ENCODE measurements around the gene PCYT2.

PCYT2 gene

DNA sequence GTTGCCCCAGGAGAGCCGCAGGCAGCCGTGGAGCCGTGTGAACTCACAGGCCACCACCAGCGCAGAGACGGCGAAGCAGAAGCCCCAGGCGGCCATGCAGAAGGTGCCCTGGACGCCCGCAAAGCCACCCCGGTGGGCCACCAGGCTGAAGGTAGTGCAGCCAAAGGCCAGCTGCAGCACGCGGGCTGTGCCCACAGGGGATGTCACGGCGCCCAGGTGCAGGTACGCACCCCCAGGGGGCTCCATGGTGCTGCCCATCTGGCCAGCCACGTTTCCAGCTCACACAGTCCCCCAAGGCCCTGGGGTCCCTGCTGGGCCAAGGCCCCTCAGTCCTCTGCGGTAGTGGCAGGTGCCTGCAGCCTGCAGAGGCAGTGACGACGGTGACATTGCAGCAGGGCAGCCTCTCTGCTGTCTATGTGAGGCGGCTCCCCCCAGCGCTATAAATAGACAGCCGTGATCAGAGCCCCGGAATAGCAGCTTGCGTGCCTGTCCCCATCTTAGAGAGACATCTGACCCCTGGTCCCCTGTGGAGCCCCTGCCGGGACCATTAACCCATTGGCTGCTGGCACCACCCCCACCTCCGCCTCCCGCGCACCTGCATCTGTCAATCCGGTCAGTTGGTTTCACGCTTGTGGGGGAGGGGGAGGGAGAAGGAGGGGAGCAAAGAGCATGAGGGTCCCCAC, 30.4 kb upstream of the PCYT2 start:
- Histone ChIP-seq H3K4me3 (replicated peaks; ENCODE audit: insufficient read depth, low read length) (no peak overlapping the region), H3K27ac (replicated peaks) (no peak overlapping the region), H3K27me3 (ENCODE audit: insufficient read depth, poor library complexity, severe bottlenecking) (peaks cover 4% of the 10 kb centered on the region)
- no peak for TF ChIP-seq SPI1 (IDR thresholded peaks at IDR 0.05; ENCODE audit: borderline replicate concordance, low read depth)
- TF ChIP-seq, protein P1, sequence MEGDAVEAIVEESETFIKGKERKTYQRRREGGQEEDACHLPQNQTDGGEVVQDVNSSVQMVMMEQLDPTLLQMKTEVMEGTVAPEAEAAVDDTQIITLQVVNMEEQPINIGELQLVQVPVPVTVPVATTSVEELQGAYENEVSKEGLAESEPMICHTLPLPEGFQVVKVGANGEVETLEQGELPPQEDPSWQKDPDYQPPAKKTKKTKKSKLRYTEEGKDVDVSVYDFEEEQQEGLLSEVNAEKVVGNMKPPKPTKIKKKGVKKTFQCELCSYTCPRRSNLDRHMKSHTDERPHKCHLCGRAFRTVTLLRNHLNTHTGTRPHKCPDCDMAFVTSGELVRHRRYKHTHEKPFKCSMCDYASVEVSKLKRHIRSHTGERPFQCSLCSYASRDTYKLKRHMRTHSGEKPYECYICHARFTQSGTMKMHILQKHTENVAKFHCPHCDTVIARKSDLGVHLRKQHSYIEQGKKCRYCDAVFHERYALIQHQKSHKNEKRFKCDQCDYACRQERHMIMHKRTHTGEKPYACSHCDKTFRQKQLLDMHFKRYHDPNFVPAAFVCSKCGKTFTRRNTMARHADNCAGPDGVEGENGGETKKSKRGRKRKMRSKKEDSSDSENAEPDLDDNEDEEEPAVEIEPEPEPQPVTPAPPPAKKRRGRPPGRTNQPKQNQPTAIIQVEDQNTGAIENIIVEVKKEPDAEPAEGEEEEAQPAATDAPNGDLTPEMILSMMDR (IDR thresholded peaks at IDR 0.05; ENCODE audit: insufficient read depth, low read length): no peak
- TF ChIP-seq, protein P2, sequence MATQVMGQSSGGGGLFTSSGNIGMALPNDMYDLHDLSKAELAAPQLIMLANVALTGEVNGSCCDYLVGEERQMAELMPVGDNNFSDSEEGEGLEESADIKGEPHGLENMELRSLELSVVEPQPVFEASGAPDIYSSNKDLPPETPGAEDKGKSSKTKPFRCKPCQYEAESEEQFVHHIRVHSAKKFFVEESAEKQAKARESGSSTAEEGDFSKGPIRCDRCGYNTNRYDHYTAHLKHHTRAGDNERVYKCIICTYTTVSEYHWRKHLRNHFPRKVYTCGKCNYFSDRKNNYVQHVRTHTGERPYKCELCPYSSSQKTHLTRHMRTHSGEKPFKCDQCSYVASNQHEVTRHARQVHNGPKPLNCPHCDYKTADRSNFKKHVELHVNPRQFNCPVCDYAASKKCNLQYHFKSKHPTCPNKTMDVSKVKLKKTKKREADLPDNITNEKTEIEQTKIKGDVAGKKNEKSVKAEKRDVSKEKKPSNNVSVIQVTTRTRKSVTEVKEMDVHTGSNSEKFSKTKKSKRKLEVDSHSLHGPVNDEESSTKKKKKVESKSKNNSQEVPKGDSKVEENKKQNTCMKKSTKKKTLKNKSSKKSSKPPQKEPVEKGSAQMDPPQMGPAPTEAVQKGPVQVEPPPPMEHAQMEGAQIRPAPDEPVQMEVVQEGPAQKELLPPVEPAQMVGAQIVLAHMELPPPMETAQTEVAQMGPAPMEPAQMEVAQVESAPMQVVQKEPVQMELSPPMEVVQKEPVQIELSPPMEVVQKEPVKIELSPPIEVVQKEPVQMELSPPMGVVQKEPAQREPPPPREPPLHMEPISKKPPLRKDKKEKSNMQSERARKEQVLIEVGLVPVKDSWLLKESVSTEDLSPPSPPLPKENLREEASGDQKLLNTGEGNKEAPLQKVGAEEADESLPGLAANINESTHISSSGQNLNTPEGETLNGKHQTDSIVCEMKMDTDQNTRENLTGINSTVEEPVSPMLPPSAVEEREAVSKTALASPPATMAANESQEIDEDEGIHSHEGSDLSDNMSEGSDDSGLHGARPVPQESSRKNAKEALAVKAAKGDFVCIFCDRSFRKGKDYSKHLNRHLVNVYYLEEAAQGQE (IDR thresholded peaks at IDR 0.05; ENCODE audit: insufficient replicate concordance, low read depth): no peak
- no peak for DNase-seq (ENCODE audit: low read depth in 1 of 2, low spot score in 1 of 2)

DNA sequence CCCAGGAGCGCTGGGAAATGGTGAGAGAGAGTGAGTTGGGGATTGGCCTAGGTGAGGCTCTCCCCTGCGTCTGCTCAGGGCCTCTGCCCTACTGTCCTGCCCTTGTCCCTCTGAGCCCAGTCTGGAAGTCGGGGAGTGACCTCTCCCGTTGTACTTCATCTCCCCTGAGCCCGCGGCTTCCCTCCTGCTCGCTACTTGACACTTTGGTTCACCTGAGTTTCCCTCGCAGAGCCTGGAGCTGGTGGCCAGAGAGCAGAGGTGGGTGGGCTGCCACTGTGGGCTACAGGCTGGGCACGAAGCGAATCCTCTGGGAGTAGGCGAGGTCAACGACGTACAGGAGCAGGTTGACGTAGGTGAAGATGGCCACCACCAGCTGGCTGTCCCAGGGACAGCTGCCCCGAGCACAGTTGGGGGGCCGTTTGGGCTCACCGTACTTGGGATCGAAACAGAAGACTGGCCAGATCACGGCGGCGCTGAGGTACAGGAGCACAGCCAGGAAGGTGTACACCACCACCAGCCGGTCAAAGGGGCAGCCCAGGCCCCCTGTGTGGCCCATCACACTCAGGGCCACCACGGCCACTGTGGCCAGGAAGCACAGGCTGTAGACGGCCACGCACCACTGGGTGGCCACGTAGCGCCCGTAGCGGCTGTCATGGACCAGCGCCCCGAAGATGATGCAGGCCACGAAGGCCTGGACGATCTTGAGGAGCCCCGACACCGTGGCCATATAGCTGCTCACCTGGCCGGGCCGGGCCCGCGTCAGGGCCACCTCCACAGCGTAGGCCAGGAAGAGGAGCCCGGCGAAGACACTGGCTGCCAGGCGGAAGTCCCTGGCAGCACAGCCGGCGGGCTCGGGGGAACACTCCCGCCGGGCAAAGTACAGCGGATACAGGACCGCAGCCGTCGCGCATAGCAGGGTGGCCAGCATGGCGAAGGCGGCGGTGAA, 29.6 kb upstream of the PCYT2 start:
- TF ChIP-seq, protein P2 (IDR thresholded peaks at IDR 0.05; ENCODE audit: insufficient replicate concordance, low read depth): no peak
- TF ChIP-seq GABPA (IDR thresholded peaks at IDR 0.05; ENCODE audit: low read depth) (no peak), POLR2AphosphoS5 (IDR thresholded peaks at IDR 0.05; ENCODE audit: low read depth) (no peak), SPI1 (IDR thresholded peaks at IDR 0.05; ENCODE audit: borderline replicate concordance, low read depth) (no peak)
- TF ChIP-seq, protein P1 (IDR thresholded peaks at IDR 0.05; ENCODE audit: insufficient read depth, low read length): no peak
- DNase-seq (ENCODE audit: low read depth in 1 of 2, low spot score in 1 of 2): no peak
- peaks cover 4% of the 10 kb centered on the region for H3K27me3 ChIP-seq (ENCODE audit: insufficient read depth, poor library complexity, severe bottlenecking)
- H3K27ac ChIP-seq (replicated peaks): no peak overlapping the region
- H3K4me3 ChIP-seq (replicated peaks; ENCODE audit: insufficient read depth, low read length): no peak overlapping the region

DNA sequence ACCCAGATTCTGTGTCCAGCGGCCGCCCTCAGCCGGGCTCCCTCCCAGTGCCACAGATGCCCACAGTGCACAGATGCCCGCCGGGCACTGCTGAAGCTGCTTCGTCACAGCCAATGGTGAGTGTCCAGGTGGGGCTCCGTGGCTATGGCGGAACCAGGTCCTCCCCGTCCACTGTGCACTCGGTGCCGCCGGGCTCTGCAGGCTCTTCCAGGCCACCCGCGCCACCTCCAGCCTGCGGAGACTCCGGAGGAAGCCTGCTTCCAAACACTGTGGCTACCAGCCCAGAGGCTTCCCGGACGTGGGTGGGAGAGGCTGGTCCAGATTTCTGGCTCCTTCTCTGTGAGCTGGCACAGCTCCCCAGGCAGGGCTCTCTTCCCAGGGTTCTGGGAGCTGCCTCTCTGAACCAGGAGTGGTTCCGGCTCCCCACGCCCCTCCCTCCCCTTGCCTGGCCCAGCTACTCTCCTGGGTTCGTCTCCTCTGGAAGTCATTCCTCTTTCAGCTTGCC, 28.7 kb upstream of the PCYT2 start:
- Histone ChIP-seq H3K27ac (replicated peaks) (no peak overlapping the region), H3K4me3 (replicated peaks; ENCODE audit: insufficient read depth, low read length) (no peak overlapping the region), H3K27me3 (ENCODE audit: insufficient read depth, poor library complexity, severe bottlenecking) (peaks cover 4% of the 10 kb centered on the region)
- no peak for DNase-seq (ENCODE audit: low read depth in 1 of 2, low spot score in 1 of 2)
- no peak for TF ChIP-seq GABPA (IDR thresholded peaks at IDR 0.05; ENCODE audit: low read depth)
- no peak for TF ChIP-seq POLR2AphosphoS5 (IDR thresholded peaks at IDR 0.05; ENCODE audit: low read depth)
- TF ChIP-seq SPI1 (IDR thresholded peaks at IDR 0.05; ENCODE audit: borderline replicate concordance, low read depth): no peak
- TF ChIP-seq, protein P2 (IDR thresholded peaks at IDR 0.05; ENCODE audit: insufficient replicate concordance, low read depth): no peak

Data from HL-60 (cell line).